GM19099 (cell line): Measurements from ENCODE around the gene CD200.

Experiments
- POLR2A ChIP-seq: IDR thresholded peaks from 3 replicates; pipeline ENCODE4 v1.6.1; 2011; ENCODE audit warnings: low read depth; ENCODE audit not compliant: insufficient read length; ENCODE audit errors: extremely low read depth

Gene CD200

DNA sequence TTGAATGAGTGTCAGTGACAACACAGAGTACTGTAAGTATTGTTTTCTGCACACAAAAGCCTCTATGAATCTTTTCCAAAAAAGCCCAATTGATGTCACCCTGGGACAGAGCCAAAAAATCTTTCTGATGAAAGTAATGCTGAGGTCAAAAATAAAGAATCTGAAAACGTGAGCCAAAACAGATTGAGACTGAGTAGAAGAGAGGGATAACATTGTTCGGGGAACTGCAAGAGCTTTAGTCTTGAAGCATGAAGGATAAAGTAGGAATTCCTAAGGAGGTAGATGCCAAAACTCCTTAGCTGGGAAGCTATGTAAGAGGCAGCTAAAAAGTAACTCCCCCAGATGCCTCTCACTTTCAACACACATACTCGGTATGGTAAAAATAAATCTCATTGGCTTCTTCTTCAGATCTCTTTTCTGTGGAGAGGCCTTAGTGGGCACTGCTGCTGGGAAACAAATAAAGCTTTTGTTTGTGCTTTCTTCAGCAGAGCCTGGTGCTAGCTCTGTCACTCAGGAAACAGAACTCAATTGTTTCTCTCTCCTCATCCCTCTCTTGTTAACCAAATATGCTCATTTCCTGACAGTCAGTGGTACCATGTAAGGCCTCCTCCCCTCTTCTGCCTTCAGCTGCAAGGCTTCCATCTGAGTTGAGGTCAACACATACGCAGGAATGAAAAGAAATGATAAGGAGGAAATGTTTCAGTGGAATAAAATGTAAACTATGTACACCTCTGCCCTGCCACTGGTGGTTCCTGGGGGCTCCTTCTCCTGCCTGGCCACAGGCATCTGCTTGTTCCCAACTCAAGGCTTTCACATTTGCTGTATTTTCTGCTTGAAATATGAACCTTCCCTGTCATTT is 58.1 kb downstream of the CD200 start:
- no peak for TF ChIP-seq POLR2A

DNA sequence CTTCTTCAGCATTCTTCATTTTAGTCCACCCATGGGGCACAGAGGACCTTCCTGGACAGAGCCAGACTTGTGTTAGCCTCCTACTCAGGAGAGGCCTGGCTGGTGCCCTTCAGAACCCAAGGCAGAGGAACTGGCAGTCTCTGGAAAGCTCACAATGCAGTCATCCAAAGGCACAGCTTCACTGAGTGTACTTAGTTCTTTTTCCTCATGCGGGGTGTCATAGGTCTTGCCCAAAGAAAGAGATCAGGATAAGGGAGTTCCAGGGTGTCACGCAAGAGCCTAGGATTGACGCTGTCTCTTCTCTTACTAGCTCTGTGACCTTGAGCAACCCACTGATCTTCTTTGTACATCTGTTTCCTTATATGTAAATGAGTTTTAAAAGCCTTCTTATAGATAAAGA is 58.7 kb downstream of the CD200 start:
- no peak for TF ChIP-seq POLR2A

DNA sequence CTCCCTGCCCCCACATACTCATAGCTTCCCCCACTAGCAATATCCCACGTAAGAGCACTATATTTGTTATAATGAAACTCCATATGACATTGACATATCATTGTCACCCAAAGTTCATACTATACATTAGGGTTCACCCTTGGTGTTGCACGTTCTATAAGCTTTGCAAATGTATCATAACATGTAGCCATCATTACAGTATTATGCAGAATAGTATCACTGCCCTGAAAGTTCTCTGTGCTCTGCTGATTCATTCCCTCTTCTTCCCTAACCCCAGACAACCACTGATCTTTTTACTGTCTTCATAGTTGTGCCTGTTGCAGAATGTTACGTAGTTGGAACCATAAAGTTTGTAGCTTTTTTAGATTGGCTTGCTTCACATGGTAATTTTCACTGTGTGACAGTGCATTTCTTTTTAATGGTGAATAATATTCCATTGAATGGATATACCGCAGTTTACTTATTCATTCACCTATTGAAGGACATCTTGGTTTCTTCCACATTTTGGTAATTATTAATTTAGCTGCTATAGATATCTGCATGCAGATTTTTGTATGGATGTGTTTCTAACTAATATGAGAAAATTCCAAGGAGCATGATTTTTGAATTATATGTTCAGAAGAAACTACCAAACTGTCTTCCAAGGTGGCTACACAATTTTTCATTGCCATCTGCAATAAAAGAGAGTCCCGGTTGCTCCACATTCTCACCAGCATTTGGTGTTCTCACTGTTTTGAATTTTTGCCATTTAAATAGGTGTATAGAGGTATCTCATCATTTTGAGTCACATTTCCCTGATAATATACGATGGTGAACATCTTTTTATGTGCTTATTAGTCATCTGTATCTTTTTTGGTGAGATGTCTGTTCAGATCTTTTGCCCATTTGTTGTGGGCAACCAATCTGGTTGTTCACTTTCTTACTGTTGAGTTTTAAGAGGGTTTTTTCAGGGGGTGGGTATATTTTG is 59.7 kb downstream of the CD200 start:
- no peak for TF ChIP-seq POLR2A

DNA sequence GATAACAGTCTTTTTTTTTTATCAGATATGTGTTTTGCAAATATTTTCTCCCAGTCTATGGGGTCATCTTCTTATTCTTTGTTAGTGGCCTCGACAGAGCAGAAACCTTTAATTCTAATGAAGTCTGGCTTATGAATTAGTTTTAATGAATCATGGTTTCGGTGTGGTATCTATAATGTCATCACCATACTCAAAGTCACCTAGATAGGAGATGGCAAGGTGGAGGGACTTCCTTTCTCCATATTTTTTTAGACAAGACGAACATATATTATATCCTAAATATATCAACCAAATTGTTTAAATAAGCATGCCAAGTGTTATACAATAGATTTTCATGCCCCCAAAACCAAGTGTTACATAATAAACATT is 60.4 kb downstream of the CD200 start:
- TF ChIP-seq POLR2A: no peak

DNA sequence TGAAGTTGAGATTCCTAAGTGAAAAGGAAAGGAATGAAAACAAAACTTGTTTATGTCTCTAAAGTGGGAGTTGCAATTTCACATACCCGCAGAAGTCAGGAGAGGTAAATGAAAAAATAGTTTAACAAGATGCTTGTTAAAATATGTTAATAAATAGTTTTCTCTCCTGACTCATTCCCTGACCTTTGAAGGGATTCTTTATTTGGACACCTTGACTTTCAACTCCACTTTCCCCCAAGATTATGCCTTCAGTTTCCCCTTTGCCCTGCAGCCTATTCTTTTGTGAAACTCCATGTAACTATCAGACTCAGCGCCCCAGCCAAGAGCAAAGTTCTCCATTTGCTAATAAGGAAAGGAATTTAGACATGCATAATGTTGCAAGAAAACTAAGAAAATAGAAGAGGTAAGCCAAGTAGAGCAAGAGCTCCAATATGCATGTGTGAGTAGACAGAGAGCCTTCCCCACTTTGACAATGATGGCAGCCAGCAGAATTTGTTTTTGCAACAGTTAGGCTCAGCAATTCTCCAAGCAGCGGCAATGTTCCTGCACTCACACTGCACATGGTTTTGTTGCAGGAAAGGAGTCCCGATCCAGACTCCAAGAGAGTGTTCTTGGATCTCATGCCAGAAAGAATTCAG is 61.2 kb downstream of the CD200 start:
- TF ChIP-seq POLR2A: no peak

DNA sequence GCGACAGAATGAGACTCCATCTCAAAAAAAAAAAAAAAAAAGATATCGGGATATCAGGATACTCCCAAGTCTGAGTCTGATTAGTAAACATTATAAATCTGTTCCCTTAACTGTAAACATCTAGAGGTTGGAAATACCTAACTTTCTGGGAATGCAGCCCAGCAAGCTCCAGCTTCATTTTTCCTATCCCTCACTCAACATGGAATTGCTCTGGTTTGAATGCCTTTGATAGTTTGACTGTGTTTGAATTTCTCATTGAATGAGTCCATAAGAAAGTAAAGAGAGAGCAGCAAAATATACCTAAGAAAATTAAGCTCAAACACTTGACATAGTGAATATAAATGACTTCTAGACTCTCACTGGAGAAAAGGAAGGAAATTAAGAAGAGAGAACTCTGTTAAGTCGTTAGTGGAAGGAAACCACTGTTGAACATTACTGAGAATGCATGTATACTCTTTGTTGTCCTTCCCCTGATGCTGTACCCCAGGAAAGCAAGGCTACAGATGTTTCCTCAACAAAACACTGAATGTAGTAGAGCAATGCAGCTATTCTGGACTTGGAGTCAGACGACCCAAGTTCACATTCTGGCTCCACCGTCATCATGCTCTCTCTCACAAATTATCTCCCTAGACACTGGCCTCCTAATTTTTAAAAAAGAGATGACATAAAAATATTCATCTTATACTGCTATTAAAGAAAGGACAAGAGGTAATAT is 62.4 kb downstream of the CD200 start:
- no peak for TF ChIP-seq POLR2A

DNA sequence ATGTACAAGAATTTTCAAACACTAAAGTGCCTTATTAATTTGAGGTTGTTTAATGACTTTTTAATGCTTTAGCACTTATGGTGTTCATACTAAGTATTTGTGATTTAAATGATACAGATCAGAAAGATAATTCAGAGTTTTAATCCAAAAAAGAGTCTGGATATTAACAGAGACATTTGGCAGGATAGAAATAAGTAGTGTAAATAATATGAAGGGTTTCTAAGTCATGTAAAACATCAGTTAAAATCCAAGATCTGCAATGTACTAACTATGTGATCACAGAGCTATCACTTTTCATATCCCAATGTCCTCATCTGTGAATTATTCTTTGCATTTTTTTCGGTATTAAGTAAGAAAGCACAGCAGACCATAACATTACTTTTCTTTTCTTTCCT is 62.9 kb downstream of the CD200 start:
- no peak for TF ChIP-seq POLR2A

DNA sequence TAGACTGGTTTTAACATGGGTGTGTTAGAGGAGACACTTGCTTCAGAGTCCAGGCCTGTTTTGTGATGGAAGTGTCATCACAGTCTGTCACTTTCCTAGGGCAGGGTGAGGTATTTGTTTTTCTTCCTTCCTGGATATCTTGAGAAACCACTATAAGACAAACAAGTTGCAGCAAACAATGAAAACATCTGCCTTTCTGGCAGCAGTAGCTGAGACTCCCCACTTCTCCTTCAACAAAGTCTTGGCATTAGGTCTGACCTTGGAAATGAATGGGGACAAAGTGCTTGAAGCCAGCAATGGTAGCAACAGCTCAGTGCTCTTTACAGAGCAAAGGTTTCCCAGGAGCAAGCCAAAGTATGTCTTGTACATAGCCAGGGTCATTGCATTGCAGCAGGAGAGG is 64.6 kb downstream of the CD200 start:
- no peak for TF ChIP-seq POLR2A

DNA sequence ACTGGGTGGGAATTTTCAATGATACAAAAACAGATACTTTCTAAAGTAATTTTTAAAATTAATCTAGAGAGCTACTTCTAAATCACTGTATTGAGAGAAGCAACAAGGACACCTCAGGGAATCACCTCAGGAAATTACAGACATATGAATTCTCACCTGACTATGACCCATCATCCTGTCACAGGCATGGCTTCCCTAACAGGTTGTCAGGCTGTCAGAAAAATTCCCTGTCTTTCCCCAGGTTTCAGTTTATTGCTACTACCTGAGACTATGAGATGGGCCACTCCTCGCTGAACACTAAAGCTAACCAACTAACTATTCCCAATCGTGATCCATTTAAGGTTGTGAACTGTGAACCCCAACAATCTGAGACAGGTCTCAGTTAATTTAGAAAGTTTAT is 66.1 kb downstream of the CD200 start:
- no peak for TF ChIP-seq POLR2A

DNA sequence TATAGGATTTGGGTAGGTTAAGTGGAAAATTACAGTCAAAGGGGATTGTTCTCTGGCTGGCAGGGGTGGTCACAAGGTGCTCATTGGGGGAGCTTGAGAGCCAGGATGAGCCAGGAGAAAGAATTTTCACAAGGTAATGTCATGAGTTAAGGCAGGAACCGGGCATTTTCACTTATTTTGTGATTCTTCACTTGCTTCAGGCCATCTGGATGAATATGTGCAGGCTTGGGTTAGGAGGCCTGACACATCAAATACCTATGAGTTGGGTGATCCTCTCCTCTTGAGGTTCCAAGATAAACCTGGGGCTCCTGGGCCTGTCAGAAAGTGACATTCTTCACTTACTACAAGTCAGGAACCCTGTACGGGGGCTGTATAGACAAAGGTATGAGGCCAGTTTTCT is 68.7 kb downstream of the CD200 start:
- TF ChIP-seq POLR2A: no peak

DNA sequence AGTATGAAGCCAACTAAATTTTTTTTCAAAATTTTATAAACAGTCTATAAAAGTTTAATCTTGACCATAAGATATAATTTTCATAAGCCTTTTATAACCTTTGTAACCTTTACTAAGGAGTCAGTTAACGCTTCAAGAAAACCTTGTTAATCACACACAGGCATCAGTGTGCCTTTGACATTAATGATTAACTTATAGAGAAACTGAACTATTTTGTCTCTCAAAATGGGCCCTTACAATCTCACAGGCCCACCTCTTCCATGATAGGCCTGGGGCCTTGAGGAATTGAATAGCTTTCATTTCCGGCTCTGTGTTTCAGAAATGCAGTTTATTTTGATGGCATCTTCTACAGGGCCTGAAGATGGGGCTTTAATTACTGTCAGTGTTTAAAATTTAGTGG is 70.1 kb downstream of the CD200 start:
- TF ChIP-seq POLR2A: no peak

DNA sequence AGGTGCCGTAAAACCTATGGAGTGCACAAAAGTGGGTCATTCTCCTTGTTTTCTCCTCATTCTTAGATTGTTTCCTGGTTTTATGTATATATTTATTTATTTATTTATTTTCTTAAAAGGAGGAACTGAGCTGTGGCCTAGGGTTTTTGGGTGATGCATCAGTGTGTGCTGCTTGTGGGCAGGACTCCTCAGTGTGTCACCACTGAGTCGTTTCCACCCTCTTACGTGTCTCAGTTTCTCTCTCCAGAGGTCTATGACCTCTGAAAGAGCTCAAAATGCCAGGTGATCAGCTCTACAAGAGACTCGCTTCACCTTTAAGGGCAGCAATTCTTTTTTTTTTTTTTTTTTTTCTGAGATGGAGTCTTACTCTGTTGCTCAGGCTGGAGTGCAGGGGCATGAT is 72.9 kb downstream of the CD200 start:
- TF ChIP-seq POLR2A: no peak

DNA sequence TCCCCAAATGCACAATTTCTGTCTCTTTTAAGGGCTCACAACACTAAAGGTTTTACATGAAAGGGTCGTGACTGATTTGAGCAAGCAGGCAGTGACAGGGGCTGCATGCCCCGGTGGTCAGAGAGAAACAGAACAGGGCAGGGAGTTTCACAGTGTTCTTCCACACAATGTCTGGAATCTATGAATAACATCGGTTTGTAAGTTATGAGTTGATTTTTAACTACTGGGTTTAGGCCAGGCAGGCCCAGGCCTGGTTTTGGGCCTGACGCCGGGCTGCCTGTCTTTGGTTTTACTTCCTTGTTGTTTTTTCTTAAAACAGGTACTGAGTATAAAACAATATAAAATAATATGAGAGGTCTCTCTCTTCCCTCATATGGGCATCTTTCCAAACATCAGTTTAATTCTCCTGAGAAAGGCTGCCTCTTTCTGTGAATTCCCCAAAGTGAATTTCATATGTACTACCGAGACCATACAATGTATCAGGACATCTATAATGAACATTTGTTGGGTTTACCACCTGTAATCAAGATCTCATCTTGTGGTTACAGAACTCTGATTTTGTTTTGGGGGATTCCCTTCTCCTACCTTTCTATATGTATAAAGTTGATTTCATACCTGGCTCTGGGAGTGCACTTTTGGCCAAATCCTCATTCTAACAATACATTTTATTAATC is 74.4 kb downstream of the CD200 start:
- TF ChIP-seq POLR2A: no peak
